ENCODE results near the gene MRPL46. TPM values are rescaled to one million over a fixed set of nuclear protein-coding genes. Genes with fewer than 3 reads are reported as not detected.

Gene MRPL46
- total and polyA plus RNA-seq, 2 of the 4 experiments (the other 2 are of a cell fraction) = 14.2 to 24.2 TPM

DNA sequence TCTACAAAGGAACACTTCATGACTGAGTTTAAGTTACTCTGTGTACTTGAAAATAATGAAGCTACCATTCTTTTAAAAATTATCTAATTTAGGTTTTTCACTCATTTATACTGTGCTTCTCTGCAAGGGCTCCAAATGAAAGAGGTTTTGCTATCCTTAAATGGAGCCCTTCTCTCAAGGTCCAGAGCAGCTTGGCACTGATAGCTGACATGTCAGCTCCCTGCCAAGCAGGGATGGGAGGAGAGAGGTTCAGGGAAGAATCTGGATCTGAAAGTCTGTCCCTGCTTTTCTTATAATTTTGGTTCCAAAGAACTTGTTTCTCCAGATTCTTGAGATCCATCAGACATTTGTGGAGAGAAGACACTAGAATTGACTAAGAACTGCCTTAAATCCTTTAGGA is 39.4 kb upstream of the MRPL46 start:
- Histone ChIP-seq H3K9me1 (ENCODE audit: insufficient read depth, low read length) (no peaks in the 10 kb centered on the region; the same call in 1 of the 2 replicates), H3K79me1 (ENCODE audit: low read depth in 1 of 2, low read length in 2 of 2) (peaks cover 0 to 4% of the 10 kb centered on the region in 2 experiments; a peak in 1 of 4 replicates), H3K9me3 (ENCODE audit: control insufficient read depth, insufficient read depth, low read length) (no peaks in the 10 kb centered on the region), H3K23ac (ENCODE audit: low read depth, low read length) (no peak overlapping the region), H4K8ac (ENCODE audit: low read depth in 2 of 2, low read length in 2 of 2) (no peak overlapping the region), H3K18ac (ENCODE audit: low read depth, low read length) (no peak overlapping the region), H2AFZ (replicated peaks; ENCODE audit: low read length, poor library complexity) (no peak overlapping the region), H4K91ac (ENCODE audit: insufficient read depth, low read depth, low read length) (no peak overlapping the region), H2BK5ac (ENCODE audit: low read depth, low read length, poor library complexity, severe bottlenecking) (no peak overlapping the region), H3K56ac (ENCODE audit: extremely low read depth, insufficient read depth, low read length) (no peak overlapping the region), H2AK5ac (ENCODE audit: low read depth, low read length) (no peak overlapping the region), H3K9ac (ENCODE audit: low read depth, low read length) (no peak overlapping the region), H3K4me3 (ENCODE audit: insufficient read depth, low read depth, low read length) (no peak overlapping the region), H2AK9ac (replicated peaks; ENCODE audit: low read depth, low read length, poor library complexity) (no peak overlapping the region), H3K4ac (ENCODE audit: low read depth, low read length) (no peak overlapping the region), H3K4me2 (ENCODE audit: low read depth, low read length) (no peak overlapping the region), H4K20me1 (ENCODE audit: insufficient read depth, low read length) (no peaks in the 10 kb centered on the region), H3K27me3 (ENCODE audit: control insufficient read depth, insufficient read depth, low read length) (no peaks in the 10 kb centered on the region), H3K4me1 (ENCODE audit: control insufficient read depth, insufficient read depth, low read length) (no peaks in the 10 kb centered on the region), H3K14ac (replicated peaks; ENCODE audit: low read depth, low read length) (no peak overlapping the region), H3K27ac (ENCODE audit: insufficient read depth, low read length) (no peak overlapping the region), H2BK20ac (ENCODE audit: low read depth, low read length) (no peak overlapping the region), H2BK120ac (ENCODE audit: low read depth, low read length) (no peak overlapping the region), H2BK15ac (ENCODE audit: low read depth, low read length) (no peak overlapping the region), H4K5ac (ENCODE audit: low read depth, low read length) (no peak overlapping the region), H3K36me3 (ENCODE audit: control insufficient read depth, insufficient read depth, low read length) (peaks cover 4% of the 10 kb centered on the region)
- TF ChIP-seq SMC3 (IDR thresholded peaks at IDR 0.05; ENCODE audit: low read depth, low read length) (no peak), RFX5 (IDR thresholded peaks at IDR 0.05; ENCODE audit: low read depth, low read length) (no peak), CEBPB (IDR thresholded peaks at IDR 0.05; ENCODE audit: low read depth, low read length) (no peak), RAD21 (IDR thresholded peaks at IDR 0.05; ENCODE audit: low read length) (no peak), MXI1 (IDR thresholded peaks at IDR 0.05; ENCODE audit: borderline replicate concordance, low read depth, low read length) (no peak), MAFK (IDR thresholded peaks at IDR 0.05; ENCODE audit: low read depth, low read length) (no peak), FOS (IDR thresholded peaks at IDR 0.05; ENCODE audit: low read depth, low read length) (no peak)
- POLR2A ChIA-PET (ENCODE audit: unreplicated experiment) = no interaction called here
- no peak for ATAC-seq (ENCODE audit: low read depth)
- DNase-seq = no peak
- dilution Hi-C loops (cut with HindIII; ENCODE audit: low sequenced_read_pairs, unreplicated experiment) (no loop called here), in situ Hi-C loops (cut with MboI; ENCODE audit: low sequenced_read_pairs) (no loop called here), intact Hi-C loops (cut with micrococcal nuclease) (no loop called here)
- no TSS peak for BruUV-seq (replicated peaks)
- CTCF ChIA-PET = interaction anchor here (0.6 kb wide), 1 partner anchor 39 kb away, joined by 3 read pairs; no protein-coding TSS in a partner anchor
